NOMO-1 (cell line): ENCODE measurements around the gene SIGLEC12.
"Not testable (repeated sequence)": the region's sequence is repeated elsewhere in the genome, so short reads cannot be mapped to it uniquely, and the experiment has no call there.

Source experiments
- DNase-seq, 2 experiments: peaks; one replicate each; lab custom pipeline; 2025; ENCODE audit not compliant: unreplicated experiment in 2 of 2; lab: John Stamatoyannopoulos, UW

Gene SIGLEC12

DNA sequence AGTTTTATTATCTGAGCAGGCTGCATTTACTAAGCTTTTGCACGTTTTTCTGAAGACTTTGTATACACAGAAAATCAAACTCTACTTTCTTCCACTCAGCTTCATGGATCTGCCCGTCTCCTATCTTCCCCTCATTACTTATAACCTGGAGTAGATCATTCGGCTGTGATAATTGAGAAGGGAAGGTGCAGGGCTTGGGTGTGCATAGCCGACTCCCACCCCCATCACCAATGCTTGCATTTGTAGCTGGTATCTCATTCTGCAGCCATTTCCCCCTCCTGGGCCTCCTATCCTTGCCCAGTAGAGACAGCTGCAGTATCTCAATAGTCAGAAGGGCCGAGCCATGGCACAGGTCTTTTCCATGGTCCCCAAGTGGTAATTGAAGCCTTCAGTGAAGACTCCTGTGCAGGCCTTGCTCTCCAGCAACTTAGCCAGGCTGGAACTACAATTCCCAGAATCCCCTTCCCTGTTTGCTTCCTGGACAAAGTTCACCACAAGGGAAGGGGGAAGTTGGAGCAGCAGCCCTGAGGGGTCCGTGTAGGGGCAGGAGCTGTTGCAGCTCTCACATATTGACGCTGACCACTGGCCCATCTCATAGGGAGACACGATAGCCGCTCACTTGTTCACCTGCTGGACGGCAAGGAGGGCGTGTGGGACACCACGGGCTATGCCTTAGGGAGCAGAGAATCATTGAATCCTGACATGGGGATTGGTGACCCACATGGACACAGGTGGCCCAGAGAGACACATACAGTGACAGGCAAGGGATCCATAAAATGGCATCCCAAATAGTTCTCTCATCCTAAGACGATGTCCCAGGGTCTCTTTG, 41.2 kb downstream of the SIGLEC12 start:
- DNase-seq: peak; percentile 72 to 73

DNA sequence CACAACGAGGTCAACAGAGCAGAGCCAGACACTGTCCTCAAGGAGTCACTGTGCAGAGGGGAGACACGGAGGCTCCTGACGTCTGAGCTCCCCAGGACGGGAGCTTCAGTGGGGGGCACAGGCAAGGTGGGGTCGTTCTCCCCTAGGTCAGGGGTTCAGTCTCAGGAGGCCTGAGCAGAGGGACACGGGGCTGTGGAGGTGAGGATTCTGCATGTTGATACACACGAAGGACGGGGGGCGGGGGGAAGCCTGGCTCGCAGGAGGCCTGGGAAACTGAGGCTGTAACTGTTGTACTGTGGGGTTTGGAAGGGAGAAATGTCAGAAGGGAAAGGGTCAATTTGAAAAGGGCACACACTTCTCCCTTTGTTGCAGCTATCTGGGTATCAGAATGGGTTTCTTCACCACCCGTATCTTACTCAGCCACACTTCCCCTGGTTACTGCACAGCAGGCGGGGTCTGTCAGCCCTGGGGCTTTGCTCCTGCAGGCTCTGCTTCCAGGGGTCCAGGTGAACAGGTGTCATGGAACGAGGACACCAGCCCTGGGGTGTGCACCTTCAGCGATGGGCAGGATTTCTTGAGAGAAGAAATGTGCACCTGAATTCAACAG, 42.6 kb downstream of the SIGLEC12 start:
- DNase-seq: no peak

- DNase-seq: no peak
Measured at GRCh38 chr19:51458051-51458645, 43.5 kb downstream of the SIGLEC12 start, which contains the start of gene SIGLEC8. Gene SIGLEC8 (minus strand): TSS chr19:51458454. CDS start chr19:51458387, 67 bp downstream.

DNA sequence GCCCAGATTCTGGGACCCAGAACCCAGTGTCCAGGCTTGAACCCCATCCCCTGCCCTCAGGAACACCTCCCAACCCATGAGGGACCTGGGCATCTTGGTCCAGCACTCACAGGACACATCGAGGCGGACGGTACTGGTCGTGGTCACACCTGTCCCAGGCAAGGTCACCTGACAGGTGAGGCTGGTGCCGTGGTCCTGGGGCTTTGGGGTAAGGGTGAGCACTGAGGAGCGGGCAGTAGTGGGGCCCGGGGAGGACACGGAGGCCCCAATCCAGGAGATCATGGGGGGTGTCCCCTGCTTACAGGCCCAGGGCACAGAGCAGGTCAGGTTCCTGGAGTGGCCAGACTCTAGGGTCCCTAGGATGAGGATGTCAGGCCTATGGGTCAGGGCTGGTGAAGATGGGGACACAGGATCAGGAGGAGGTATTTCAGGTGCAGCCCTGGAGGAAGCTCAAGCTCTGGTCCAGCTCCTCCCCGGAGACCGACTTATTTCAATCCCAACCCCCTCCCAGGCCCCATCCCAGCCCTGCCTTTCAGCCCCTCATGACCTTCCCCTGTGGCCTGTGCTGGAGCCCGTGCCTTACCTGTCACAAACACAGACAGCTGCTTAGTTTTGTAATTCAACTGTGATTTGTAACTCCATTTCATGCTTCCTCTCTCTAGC, 44.1 kb downstream of the SIGLEC12 start:
- no peak for DNase-seq

DNA sequence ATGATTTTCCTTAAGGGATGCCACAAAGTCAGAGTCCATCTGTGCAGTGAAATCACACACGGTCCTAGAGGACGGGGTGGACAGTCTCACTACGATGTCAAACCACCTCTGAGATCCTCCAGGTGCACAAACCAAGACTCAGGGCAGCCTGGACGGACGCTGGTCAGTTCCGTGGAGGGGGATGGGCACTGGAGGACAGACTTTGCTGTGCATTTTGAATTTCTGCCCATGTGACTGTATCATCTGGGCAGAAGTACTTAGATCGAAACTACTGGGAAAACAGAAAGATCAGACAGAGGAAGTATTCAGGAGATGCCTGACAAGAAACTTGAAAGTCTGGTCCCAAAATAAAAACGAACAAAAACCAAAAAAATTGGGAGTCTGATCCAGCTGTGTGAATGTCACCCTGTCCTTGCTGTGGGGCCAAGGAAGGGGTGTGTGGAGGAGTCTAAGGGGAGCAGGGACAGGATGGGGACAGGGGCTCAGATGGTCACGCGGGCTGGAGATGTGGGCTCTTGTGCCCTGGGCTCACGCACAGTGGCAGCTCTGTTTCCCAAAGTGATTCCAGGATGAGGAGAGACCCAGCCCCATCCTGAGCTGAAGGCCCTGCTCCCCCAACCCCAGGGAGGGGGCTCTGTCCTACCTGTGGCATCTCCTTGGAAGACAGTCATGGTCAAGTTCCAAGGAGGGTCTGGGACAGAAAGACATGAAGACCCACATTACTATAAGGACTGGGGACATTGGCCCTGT, 44.9 kb downstream of the SIGLEC12 start:
- DNase-seq: peak in 1 of 2 experiments; percentile 21

DNA sequence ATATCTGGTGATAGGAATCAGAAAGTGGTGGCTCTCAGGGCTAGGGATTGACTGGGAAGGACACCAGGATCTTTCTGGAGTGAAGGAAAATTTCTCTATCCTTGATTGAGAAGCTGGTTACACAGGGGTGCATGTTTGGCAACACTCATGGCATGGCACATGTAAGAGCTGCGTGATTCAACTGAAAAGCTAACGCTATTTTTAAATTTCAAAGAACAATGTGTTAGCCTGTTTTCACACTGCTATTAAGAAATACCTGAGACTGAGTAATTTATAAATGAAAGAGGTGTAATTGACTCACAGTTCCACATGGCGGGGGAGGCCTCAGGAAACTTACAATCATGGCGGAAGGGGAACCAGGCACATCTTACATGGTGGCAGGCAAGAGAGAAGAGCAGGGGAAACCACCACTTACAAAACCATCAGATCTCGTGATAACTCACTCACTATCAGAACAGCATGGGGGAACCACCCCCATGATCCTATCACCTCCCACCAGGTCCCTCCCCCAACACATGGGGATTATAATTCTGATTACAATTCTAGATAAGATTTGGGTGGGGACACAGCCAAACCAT, 50.8 kb downstream of the SIGLEC12 start:
- no peak for DNase-seq

DNA sequence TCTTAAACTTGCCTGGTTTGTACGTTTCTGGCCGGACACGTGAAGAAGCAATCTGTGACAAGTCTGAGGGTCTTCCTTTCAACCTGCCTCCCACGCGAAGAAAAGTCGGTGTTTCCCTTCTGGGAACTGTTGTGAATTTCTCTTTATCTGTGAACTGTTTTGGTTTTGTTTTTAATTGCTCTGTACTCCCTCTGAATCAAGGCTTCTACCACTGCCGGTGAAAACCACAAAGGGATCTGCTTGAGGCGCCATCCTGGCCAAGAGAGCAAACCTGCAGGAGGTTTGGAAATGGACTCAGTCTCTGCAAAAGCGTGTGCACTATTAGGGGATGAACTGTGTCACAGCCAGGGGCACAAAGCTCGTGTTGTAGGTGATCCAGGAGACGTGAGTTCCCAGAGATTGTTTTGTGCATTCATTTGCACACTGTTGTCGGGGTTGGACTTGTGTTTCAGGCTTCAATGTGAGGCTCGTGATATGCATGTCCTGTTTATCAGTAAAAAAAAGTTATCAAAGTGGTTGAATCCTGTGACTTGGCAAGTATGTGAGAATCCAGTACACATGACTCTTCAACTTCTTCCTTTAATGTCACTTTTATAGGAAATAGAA, 53.1 kb downstream of the SIGLEC12 start:
- DNase-seq: no peak

- no peak for DNase-seq
Measured at GRCh38 chr19:51448011-51448410, 53.6 kb downstream of the SIGLEC12 start.

DNA sequence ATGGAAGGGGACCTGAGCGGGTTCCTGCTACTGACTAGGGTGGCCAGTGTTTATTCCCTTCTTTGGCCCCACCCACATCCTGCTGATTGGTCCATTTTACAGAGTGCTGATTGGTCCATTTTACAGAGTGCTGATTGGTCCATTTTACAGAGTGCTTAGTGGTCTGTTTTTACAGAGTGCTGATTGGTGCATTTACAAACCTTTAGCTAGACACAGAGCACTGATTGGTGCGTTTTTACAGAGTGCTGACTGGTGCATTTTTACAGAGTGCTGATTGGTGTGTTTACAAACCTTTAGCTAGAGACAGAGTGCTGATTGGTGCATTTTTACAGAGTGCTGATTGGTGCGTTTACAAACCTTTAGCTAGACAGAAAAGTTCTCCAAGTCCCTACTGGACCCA, 54.1 kb downstream of the SIGLEC12 start:
- not testable (repeated sequence) for DNase-seq

- DNase-seq: no peak
Measured at GRCh38 chr19:51441410-51442390, 59.9 kb downstream of the SIGLEC12 start.
